Activated B cell treated with CpG ODN at 0.5 μM for 24 hours (primary cell): ENCODE data around the gene GTF2I. TPM values are rescaled to one million over a fixed set of nuclear protein-coding genes. Genes with fewer than 3 reads are reported as not detected.

ENCODE experiments used
- ATAC-seq: fragments of 200-7000 bp; cut with Tn5 transposase; one replicate; pipeline ENCODE4 v1.10.0; 2021; ENCODE audit warnings: low read depth, mild to moderate bottlenecking, moderate library complexity
- CTCF ChIA-PET: fragments of 350-600 bp; sonication (Branson Sonifier 250); formaldehyde crosslinking; loops from one replicate; lab custom pipeline; 2021; ENCODE audit warnings: antibody characterized with exemption; lab: Charles Lee
- POLR2A ChIA-PET: fragments of 350-600 bp; sonication (Branson Sonifier 250); formaldehyde crosslinking; loops from one replicate; lab custom pipeline; 2021; ENCODE audit warnings: antibody characterized with exemption; lab: Charles Lee
- DNase-seq: peaks from one replicate; pipeline ENCODE4 v3.0.0; 2022
- H3K27ac Mint-ChIP-seq: one replicate; pipeline ENCODE4 v1.8.0; 2020; ENCODE audit warnings: mixed read lengths
- H3K27me3 Mint-ChIP-seq: one replicate; pipeline ENCODE4 v1.8.0; 2021; ENCODE audit warnings: mixed read lengths
- H3K36me3 Mint-ChIP-seq: one replicate; pipeline ENCODE4 v1.8.0; 2021; ENCODE audit warnings: low read depth, mixed read lengths
- H3K4me1 Mint-ChIP-seq: one replicate; pipeline ENCODE4 v1.8.0; 2021; ENCODE audit warnings: mixed read lengths
- H3K4me3 Mint-ChIP-seq: one replicate; pipeline ENCODE4 v1.8.0; 2020; ENCODE audit warnings: mild to moderate bottlenecking, mixed read lengths
- H3K9me3 Mint-ChIP-seq: one replicate; pipeline ENCODE4 v1.8.0; 2020; ENCODE audit warnings: mixed read lengths
- CTCF ChIP-seq: fragments of 200-600 bp; IDR thresholded peaks from one replicate; pipeline ENCODE4 v1.8.0; 2022; ENCODE audit warnings: antibody characterized with exemption, mild to moderate bottlenecking
- intact Hi-C: fragments of 100-400 bp; cut with micrococcal nuclease; formaldehyde crosslinking; loops from one replicate; pipeline ENCODE4 v1.15.1; 2024
- total RNA-seq: library from RNA; stranded (reverse); gene quantifications from 2 replicates; pipeline ENCODE4 v1.2.3, GENCODE V29; 2022

Gene GTF2I
- 266 and 299 TPM in 2 replicates for total RNA-seq

- DNase-seq (no peak), ATAC-seq (peak; percentile 11)
- intact Hi-C loops, result loop anchor here (1.0 to 10.0 kb wide), 7 partner anchors 8 to 1135 kb away; partner anchors contain the start of genes BAZ1B, CLIP2 and GTF2IRD1
- POLR2A ChIA-PET, result interaction anchor here (0.6 to 3.2 kb wide), 12 partner anchors 8 to 433 kb away, joined by 3 to 19 read pairs (median 7); no protein-coding TSS in a partner anchor
- H3K36me3 Mint-ChIP-seq, result peaks cover 11% of the 10 kb centered on the region
- no peaks in the 10 kb centered on the region for H3K9me3 Mint-ChIP-seq
- H3K4me3 Mint-ChIP-seq, result peak within 1 kb of the TSS; percentile 94
- H3K27ac Mint-ChIP-seq, result peak within 1 kb of the TSS; percentile 97
- no peak for TF ChIP-seq CTCF
- CTCF ChIA-PET, result no interaction called here
- no peaks in the 10 kb centered on the region for H3K27me3 Mint-ChIP-seq
- peaks cover 59% of the 10 kb centered on the region for H3K4me1 Mint-ChIP-seq
Observed at GRCh38 chr7:74657692-74658177, at the start of gene GTF2I. Gene GTF2I (plus strand): TSS chr7:74657718. CDS start chr7:74689129, 31,411 bp downstream.

- H3K27ac Mint-ChIP-seq, result no peak overlapping the region
- H3K27me3 Mint-ChIP-seq, result no peaks in the 10 kb centered on the region
- DNase-seq, result no peak
- no peak for ATAC-seq
- no peak for TF ChIP-seq CTCF
- H3K36me3 Mint-ChIP-seq, result no peaks in the 10 kb centered on the region
- intact Hi-C loops, result no loop called here
- ChIA-PET CTCF (no interaction called here), POLR2A (interaction anchor here (0.7 kb wide), 1 partner anchor 31 kb away, joined by 5 read pairs; no protein-coding TSS in a partner anchor)
- peaks cover 21% of the 10 kb centered on the region for H3K4me1 Mint-ChIP-seq
- H3K4me3 Mint-ChIP-seq, result no peak overlapping the region
- no peaks in the 10 kb centered on the region for H3K9me3 Mint-ChIP-seq
Observed at GRCh38 chr7:74612015-74612829, 45.3 kb upstream of the GTF2I start.

DNA sequence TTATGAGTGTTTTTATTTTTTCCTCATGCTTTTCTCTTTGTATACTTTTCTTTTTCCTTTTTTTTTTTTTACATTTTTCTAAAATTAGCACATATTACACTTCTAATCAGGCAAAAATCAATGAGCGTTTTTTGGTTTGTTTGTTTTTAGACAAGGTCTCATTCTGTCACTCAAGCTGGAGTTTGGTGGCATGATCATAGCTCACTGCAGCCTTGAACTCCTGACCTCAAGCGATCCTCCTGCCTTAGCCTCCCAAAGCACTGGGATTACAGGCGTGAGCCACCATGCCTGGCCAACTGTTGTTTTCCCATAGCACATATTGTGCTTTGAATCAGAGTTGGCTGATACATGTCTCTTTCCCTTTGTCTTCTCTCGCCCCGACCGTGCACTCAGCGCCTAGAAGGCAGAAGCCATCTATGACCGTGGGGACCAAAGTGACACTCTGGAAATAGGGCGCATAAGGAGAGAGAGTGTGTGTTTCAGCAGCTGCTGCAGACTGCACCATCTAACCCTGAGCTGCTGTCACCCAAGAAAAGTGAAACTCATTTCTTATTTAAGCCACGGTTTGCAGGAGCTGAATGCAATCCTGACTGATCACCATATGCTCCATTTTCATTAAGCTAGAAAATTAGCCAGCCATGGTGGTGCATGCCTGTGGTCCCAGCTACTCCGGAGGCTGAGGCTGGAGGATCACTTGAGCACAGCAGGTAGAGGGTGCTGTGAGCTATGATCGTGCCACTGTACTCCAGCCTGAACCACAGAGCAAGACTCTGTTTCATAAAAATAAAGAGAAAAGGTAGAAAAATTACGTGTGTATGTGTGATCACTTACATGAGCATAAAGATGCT is 41.4 kb upstream of the GTF2I start:
- ATAC-seq, result no peak
- H3K9me3 Mint-ChIP-seq, result no peaks in the 10 kb centered on the region
- no peak overlapping the region for H3K27ac Mint-ChIP-seq
- no peak for TF ChIP-seq CTCF
- H3K4me3 Mint-ChIP-seq, result no peak overlapping the region
- no peak for DNase-seq
- H3K27me3 Mint-ChIP-seq, result no peaks in the 10 kb centered on the region
- CTCF ChIA-PET, result no interaction called here
- H3K36me3 Mint-ChIP-seq, result no peaks in the 10 kb centered on the region
- POLR2A ChIA-PET, result no interaction called here
- intact Hi-C loops, result loop anchor here (2.0 kb wide), 1 partner anchor 41 kb away; the partner anchor contains the start of gene GTF2I
- peaks cover 30% of the 10 kb centered on the region for H3K4me1 Mint-ChIP-seq

DNA sequence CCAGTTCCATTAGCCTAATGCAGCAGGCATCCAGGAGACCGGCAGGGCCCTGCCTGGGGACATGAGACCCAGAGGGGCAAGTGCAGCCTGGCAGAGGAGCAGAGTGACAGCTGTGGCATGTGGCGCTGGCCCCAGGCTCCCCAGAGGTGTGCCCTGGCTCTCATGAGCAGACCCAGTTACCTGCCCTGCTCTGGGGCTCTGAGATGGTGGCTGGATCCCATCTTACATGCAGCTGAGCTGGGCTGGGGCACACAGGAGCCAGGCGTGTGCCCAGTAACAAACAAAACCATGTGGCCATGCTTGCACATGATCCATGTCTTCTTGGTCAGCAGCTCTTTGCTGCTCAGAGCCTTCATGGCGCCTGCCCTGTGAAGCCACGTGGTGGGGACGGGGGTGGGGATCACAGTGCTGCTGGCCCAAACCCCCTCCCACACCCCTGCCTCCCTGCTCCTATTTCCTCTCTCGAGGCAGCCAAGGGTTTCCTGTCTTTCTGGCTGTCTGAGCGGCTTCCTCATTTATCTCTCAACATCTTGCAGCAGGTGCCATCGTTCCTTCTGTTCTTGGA is 40.3 kb upstream of the GTF2I start:
- no peak for TF ChIP-seq CTCF
- POLR2A ChIA-PET, result interaction anchor here (0.6 to 0.7 kb wide), 5 partner anchors 40 to 1280 kb away, joined by 3 to 12 read pairs (median 10); partner anchors contain the start of gene GTF2I
- H3K9me3 Mint-ChIP-seq, result no peaks in the 10 kb centered on the region
- DNase-seq, result peak; percentile 20
- intact Hi-C loops, result loop anchor here (2.0 kb wide), 1 partner anchor 40 kb away; the partner anchor contains the start of gene GTF2I
- peaks cover 30% of the 10 kb centered on the region for H3K4me1 Mint-ChIP-seq
- H3K36me3 Mint-ChIP-seq, result no peaks in the 10 kb centered on the region
- H3K27ac Mint-ChIP-seq, result peak overlapping the region; percentile 85
- CTCF ChIA-PET, result no interaction called here
- peak overlapping the region; percentile 72 for H3K4me3 Mint-ChIP-seq
- no peaks in the 10 kb centered on the region for H3K27me3 Mint-ChIP-seq
- ATAC-seq, result peak; percentile 53
